NCI-H2029 treated with DMSO at 0.1 percent for 48 hours (cell line): Measurements from ENCODE around the gene AHDC1.

Source experiments
- DNase-seq: peaks from one replicate; lab custom pipeline; 2025; lab: John Stamatoyannopoulos, UW

The AHDC1 gene

DNA sequence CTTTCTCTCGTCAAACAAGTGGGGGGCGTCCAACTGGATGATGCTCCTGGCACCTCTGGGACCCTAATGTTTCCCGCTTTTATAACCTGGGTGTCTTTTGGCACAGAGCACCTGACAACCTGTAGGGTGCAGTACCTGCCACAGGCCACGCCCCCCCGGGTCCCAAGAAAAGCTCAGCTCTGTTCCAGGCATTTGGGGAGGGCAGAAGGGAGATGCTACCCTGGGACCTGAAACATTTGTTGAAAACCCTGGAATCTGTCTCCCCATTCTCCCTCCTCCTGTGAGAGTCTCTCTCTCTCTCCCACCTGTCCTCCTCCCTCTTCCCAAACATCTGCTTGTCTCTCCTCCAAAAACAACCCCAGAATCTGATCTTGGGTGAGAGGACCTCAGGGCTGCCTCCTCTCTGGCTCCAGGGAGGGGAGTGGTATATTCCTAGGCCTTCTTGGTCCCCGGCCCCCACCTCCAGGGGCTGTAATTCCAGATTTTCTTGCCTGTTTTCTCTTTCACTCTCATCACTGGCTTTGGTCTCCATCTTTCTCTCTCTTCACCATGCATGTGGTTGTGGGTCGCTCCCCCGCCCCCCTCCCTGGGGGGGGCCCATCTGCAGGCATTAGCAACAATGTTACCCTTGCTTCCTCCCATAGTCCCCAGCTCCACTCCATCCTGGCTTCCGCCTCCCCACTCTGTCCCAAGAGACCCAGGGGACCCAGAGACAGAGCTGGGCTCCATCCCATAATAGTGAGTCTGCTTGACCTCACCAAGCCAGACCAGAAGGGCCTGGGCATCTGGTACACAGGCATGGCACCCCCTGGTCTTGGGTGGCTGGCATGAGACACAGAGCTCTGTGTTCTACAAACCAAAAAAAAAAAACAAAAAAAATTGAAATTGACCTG is 4.1 kb downstream of the AHDC1 start:
- no peak for DNase-seq

DNA sequence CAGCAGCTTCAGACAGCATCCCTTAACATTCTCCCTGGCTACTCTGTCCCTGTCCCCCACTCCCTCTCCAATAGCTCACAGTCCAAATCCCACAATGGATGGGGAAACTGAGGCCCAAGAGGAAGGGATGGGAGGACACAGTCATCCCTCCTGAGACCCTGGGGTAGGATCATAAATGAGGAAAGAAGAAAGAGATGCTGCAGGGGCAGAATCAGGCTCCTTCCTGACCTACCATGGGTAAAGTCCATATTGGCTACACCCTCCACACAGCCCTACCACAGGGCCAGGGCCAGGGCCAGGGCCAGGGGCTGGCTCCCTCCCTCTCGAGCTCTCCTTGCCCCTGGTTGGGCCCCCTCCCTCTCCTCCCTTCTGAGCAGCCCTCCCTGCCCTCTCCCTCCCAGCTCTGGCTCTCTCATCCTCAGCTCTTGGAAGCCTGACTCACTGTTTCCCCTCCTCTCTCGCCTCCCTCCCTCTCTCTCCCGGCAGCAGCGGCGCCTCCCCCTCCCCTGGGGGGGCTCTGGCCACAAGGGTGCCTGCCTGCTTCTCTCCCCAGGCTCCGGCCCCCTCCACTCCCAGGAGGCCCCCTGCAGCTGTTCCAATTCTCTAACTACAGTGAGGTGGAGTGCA is 4.9 kb downstream of the AHDC1 start:
- no peak for DNase-seq

GRCh38 chr1:27598295-27598687 is 5.7 kb downstream of the AHDC1 start:
- DNase-seq = no peak

DNA sequence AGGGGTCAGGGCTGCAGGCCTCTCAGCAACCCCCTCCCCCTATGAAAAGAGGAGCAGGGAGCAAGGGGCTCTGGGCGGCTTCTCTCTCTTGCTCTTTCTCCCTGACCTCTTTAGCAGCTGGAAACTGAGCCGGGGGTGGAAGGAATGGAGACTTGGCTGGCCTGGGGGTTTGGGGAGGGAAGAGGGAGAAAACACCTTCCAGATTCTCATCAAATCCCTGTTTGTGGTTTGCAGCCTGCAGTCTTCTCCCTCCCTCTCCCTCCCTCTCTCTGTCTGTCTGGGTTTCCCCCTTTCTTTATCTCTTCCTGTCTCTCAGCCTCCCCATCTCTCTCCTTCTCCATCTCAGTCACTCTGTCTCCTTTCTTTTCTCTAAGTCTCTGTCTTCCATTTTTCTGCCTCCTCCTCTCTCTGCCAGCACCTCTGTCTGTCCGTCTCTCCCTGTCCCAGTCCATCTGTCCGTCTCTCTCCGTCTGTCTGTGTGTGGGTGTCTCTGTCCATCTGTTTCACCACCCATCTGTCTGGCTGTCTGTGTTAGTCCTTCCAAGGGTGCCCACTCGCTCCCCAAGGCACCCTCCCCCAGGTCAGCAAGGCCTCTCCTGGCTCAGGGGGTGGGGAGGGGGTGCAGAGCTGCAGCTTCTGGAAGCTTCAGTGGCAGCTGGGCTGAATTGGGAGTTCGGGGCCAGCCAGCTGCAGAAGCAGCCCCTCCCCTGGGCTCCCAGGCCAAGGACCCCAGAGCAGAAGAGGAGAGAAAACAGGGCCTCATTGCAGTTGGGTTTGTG is 6.2 kb downstream of the AHDC1 start:
- DNase-seq = no peak

DNA sequence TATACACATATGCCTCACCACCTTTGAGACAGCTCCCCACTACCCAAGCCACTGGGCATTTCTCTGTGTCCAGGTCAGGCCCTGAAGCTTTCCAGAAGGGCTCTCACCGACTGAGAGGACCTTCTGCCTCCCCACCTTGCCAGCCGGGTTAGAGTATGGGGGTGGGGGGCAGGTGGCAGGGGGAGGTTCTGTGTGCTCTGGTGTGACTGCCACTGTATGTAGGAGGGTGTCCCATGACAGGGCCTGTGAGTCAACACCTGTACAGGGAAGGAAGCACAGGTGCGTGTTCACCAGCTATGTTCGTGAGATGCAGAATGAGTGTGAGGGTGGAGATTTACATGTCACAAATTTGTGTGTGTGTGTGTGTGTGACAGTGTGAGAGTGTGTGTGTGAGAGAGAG is 7.0 kb downstream of the AHDC1 start:
- no peak for DNase-seq

GRCh38 chr1:27596261-27596660 is 7.7 kb downstream of the AHDC1 start:
- no peak for DNase-seq

GRCh38 chr1:27595597-27595996 is 8.3 kb downstream of the AHDC1 start:
- no peak for DNase-seq

GRCh38 chr1:27594564-27595510 is 9.1 kb downstream of the AHDC1 start:
- DNase-seq = no peak

GRCh38 chr1:27593678-27594563 is 10.0 kb downstream of the AHDC1 start:
- no peak for DNase-seq

- DNase-seq = no peak
Observed at GRCh38 chr1:27592931-27593677, 10.8 kb downstream of the AHDC1 start.

GRCh38 chr1:27592232-27592930 is 11.6 kb downstream of the AHDC1 start:
- DNase-seq = no peak

DNA sequence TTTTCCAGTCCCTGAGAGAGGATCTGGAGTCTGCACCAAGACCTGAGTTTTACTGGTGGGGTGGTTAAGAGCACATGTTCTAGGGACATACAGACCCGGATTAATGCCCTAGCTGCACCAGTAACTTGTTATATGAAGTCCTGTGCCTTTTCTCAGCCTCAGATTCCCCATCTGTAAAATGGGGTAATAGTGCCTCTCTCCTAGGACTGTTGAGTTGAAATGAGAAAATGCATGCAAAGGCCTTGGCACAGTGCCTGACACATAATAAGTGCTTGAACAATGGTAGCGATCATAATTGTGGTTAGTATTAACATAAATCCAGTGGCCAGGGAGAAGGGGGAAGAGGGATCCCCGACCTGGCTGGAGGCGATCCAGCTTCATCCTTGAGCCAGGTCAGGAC is 12.3 kb downstream of the AHDC1 start:
- DNase-seq = no peak

DNA sequence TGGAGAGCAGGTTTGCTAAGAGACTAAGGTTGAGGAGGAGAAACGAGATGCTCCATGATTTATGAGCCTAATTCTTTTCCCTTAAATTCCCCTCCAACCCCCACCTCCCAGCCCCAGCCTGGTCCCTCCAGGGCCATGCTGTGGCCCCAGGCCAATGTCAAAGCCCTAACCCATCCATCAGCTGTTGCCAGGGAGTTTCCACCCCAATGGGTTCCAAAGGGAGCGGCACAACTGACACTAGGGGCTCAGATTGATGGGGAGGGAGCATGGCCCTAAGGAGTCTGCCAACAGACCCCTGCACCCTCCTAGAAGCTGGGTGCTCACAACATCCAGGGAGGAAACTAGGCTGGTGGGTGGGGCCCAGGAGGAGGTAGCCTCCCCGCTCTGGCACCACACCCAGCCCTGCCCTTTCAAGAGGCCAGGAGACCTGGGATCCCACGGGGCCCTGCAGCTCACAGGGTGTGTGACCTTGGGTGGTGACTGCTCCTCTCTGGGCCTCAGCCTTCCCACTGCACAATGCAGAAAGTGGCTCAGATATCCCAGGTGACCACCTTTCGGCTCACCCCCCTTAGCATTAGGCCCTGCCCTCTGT is 12.9 kb downstream of the AHDC1 start:
- DNase-seq = no peak

DNA sequence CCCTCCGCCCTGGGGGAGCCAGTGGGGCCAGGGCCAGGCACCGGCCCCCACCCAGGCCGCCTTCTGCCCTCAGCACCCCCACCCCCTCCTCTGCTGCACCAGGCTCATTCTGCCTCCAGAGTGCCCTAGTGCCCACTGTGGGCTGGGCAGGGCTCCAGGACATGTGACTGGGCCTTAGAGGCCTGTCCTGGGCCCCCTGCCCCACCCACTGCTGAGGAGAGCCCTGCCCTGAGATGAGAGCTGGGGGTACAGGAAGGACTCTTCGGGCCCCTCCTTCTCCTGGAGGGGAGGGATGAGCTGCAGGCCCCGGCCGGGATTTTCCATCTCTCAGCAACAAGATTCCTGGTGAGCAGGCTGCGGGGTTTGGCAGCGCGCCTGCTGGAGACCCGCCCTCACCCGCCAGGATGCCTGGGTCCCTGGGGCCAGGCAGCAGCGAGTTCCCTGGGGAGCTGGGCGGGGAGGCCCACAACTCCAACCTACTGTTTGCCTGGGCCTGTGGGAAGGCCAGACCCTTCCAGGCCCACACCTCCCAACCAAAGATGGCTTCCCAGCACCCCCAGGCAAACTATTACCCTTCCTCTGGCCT is 14.0 kb downstream of the AHDC1 start:
- no peak for DNase-seq

DNA sequence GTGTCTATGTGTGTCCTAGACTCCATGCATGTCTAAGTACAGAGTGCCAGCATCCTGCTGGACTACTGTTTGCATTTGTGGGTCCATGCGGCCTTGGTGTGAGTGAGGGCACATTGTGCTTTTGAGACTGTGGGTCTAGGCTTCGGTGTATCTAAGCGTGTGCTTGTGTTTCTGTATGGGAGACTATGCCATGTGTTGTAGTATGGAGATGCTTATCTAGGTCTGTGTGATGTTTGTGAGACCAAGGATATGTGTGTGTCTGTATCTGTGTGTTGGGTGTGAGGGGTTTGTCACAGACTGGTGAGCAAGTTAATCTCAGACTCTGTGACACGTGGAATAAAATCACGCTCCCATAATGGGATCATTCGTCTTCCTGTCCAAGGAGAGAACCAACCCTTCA is 14.5 kb downstream of the AHDC1 start:
- no peak for DNase-seq

DNA sequence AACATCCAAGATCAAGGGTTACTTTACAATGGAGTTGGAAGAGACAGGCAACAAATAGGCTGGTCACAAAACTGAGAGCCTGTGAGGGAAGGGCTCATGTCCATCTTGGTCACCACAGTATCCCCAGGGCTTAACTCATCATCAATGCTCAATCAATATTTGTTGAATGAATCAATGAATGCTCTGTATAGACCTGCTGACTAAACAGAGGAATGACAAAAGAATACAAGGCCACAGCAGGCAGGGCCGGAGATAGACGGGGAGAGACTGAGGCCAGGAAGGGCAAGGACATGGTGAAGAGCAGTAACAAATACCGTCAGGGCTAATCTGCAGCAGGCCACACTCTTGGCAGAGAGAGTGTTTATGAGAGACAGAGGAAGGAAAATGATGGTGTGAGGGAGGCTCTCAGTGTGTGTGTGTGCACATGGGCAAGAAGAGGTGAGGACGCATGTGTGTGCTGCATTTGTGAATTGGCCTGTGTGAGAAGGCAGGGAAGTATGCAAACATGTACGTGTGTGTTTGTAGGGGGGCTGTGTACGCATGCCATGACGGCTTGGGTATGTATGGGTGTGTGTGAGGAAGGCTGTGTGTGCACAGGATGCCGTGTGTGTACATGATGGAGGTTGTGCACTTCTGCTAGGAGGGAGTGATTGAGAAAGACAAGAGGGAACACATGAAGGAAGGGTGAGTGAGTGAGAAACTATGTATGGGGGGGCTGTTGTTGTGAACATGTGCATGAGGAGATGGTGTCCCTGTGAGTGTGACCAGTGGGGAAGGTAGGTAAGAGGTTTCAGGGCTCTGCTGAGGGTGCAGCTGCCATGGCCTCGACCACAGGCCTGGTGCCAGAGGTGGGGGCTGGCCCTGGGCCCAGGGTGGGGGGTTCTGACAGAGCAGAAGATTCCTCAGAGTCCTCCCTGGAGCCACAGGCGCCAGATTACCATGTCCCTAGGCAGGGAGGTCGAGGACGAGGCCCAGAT is 15.4 kb downstream of the AHDC1 start:
- no peak for DNase-seq

DNA sequence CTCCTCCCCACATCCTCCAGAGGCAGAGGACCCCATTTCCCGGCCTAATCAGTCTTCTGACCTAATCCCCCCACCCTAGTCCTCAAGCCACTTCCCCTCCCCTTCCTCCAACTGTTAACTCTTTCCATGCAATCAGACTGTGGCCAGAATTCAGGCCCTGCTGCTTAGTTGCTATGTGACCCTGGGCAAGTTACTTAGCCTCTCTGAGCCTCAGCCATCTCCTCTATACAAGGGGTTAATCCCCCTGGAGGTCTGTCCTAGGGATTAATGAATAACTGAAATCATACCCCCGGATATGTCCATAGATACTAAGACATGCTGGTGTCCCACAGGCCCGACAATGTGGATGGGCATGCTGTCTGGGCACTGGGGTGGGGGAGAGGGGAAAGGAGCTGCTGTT is 18.3 kb downstream of the AHDC1 start:
- DNase-seq = no peak
